ENCODE measurements around the gene CTSW. TPM values are rescaled to one million over a fixed set of nuclear protein-coding genes. Genes with fewer than 3 reads are reported as not detected.

The CTSW gene
- total RNA-seq, 2 experiments from 2014 or later, result 20.6 to 21.6 TPM

DNA sequence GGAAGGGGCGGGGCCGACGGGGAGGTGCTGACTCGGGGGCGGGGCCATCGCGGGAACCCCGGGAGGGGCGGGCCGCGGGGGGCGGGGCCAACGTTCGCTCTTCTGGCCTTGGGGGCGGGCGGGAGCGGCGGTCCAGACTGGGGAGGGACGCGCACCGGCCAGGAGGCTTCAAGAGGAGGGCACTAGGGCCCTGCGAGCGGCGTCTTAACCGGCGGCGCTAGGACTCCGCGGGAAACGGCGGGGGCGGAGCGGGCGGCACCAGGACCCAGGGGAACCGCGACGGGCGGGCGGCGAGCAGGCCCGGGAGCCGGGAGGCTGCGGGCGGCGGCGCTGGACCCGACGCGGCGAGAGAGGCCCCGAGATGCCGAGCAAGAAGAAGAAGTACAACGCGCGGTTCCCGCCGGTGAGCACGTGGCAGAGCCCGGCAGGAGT lies 39.5 kb downstream of the CTSW start, which contains the start of gene DRAP1:
Gene DRAP1, plus strand, starts transcription at position 286 of the 432 bp plus-strand sequence. Its CDS starts 76 bp downstream, at position 362.
- peaks cover 42% of the 10 kb centered on the region for H3K36me3 ChIP-seq (ENCODE audit: insufficient read depth, low read length)
- H3K4me3 ChIP-seq (ENCODE audit: low read length), result peak within 1 kb of the TSS; percentile 100
- ChIA-PET CTCF (interaction anchor here (0.9 to 3.2 kb wide), 4 partner anchors 30 to 59 kb away, joined by 3 to 21 read pairs (median 8); partner anchors contain the start of genes CCDC85B, FIBP and MUS81), POLR2A (interaction anchor here (0.6 to 6.6 kb wide), 11 partner anchors 9 to 349 kb away, joined by 3 to 104 read pairs (median 8); partner anchors contain the start of genes CCDC85B, CFL1, FIBP and FOSL1)
- H3K9me3 ChIP-seq (ENCODE audit: control insufficient read depth in 1 of 2, insufficient read depth in 1 of 2, low read length in 2 of 2), result no peaks in the 10 kb centered on the region
- H3K27me3 Mint-ChIP-seq, result no peaks in the 10 kb centered on the region
- H3K4me1 ChIP-seq (ENCODE audit: insufficient read depth, low read length), result peaks cover 54% of the 10 kb centered on the region
- ATAC-seq (ENCODE audit: poor library complexity), result peak; percentile 88
- H3K9me3 Mint-ChIP-seq, result no peaks in the 10 kb centered on the region
- peak within 1 kb of the TSS; percentile 83 to 86 for H3K27ac ChIP-seq (ENCODE audit: low read depth in 1 of 2, low read length in 2 of 2)
- H3K27me3 ChIP-seq (ENCODE audit: control insufficient read depth in 1 of 2, insufficient read depth in 2 of 2, low read length in 2 of 2), result no peaks in the 10 kb centered on the region
- no peak for TF ChIP-seq CTCF (IDR thresholded peaks at IDR 0.05)
- peak within 1 kb of the TSS; percentile 92 for H3K27ac Mint-ChIP-seq
- peak; percentile 97 to 100 (median 99) for DNase-seq
- peak within 1 kb of the TSS; percentile 94 for H3K4me3 Mint-ChIP-seq
- peaks cover 48% of the 10 kb centered on the region for H3K36me3 Mint-ChIP-seq (ENCODE audit: low read depth)
- H3K4me1 Mint-ChIP-seq (ENCODE audit: low read depth), result peaks cover 47% of the 10 kb centered on the region
- intact Hi-C loops (cut with DNase I, micrococcal nuclease), result loop anchor here (1.0 to 5.0 kb wide), 10 partner anchors 9 to 133 kb away; partner anchors contain the start of genes FIBP (in 2 of the 2), FOSL1 (in 2 of the 2), SART1 (in 2 of the 2) and BANF1 (in 1 of the 2)

GRCh38 chr11:65919573-65920371 lies 40.1 kb downstream of the CTSW start:
- H3K4me1 Mint-ChIP-seq (ENCODE audit: low read depth), result peaks cover 44% of the 10 kb centered on the region
- DNase-seq (peak in 10 of 14 experiments; percentile 33 to 83 (median 56)), ATAC-seq (ENCODE audit: poor library complexity) (peak; percentile 27)
- POLR2A ChIA-PET, result interaction anchor here (1.0 to 6.6 kb wide), 5 partner anchors 8 to 348 kb away, joined by 3 to 104 read pairs (median 6); partner anchors contain the start of genes CCDC85B, FIBP and SART1
- Histone ChIP-seq H3K27ac (ENCODE audit: low read depth in 1 of 2, low read length in 2 of 2) (peak overlapping the region; percentile 59 to 70), H3K27me3 (ENCODE audit: control insufficient read depth in 1 of 2, insufficient read depth in 2 of 2, low read length in 2 of 2) (no peaks in the 10 kb centered on the region), H3K4me1 (ENCODE audit: insufficient read depth, low read length) (peaks cover 54% of the 10 kb centered on the region), H3K36me3 (ENCODE audit: insufficient read depth, low read length) (peaks cover 42% of the 10 kb centered on the region), H3K4me3 (ENCODE audit: low read length) (peak overlapping the region; percentile 84), H3K9me3 (ENCODE audit: control insufficient read depth in 1 of 2, insufficient read depth in 1 of 2, low read length in 2 of 2) (no peaks in the 10 kb centered on the region)
- intact Hi-C loops (cut with DNase I, micrococcal nuclease), result loop anchor here (1.0 to 5.0 kb wide), 10 partner anchors 9 to 133 kb away; partner anchors contain the start of genes FIBP (in 2 of the 2), FOSL1 (in 2 of the 2), SART1 (in 2 of the 2) and BANF1 (in 1 of the 2)
- H3K4me3 Mint-ChIP-seq, result peak overlapping the region; percentile 93
- no peaks in the 10 kb centered on the region for H3K9me3 Mint-ChIP-seq
- H3K27ac Mint-ChIP-seq, result peak overlapping the region; percentile 92
- no peak for TF ChIP-seq CTCF (IDR thresholded peaks at IDR 0.05)
- H3K27me3 Mint-ChIP-seq, result no peaks in the 10 kb centered on the region
- CTCF ChIA-PET, result interaction anchor here (0.9 to 3.2 kb wide), 3 partner anchors 31 to 60 kb away, joined by 3 to 21 read pairs (median 10); partner anchors contain the start of genes CCDC85B, FIBP and MUS81
- H3K36me3 Mint-ChIP-seq (ENCODE audit: low read depth), result peaks cover 48% of the 10 kb centered on the region

DNA sequence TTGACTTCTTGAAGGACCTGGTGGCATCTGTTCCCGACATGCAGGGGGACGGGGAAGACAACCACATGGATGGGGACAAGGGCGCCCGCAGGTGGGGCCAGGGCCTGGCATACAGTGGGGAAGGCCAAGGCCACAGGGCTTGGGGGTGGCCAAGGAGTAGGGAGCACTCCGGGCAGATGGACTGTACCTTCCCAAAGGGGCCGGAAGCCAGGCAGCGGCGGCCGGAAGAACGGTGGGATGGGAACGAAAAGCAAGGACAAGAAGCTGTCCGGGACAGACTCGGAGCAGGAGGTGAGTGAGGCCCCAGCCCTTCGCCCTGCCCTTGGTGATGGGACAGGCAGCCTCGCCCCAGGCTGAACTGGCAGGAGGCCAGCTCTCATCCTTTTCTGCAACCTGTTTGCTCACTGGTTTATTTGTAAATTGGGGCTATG lies 40.8 kb downstream of the CTSW start:
- Histone ChIP-seq H3K36me3 (ENCODE audit: insufficient read depth, low read length) (peaks cover 45% of the 10 kb centered on the region), H3K9me3 (ENCODE audit: control insufficient read depth in 1 of 2, insufficient read depth in 1 of 2, low read length in 2 of 2) (no peaks in the 10 kb centered on the region), H3K4me3 (ENCODE audit: low read length) (peak overlapping the region; percentile 84), H3K4me1 (ENCODE audit: insufficient read depth, low read length) (peaks cover 54% of the 10 kb centered on the region), H3K27ac (ENCODE audit: low read depth in 1 of 2, low read length in 2 of 2) (peak overlapping the region; percentile 59 to 70), H3K27me3 (ENCODE audit: control insufficient read depth in 1 of 2, insufficient read depth in 2 of 2, low read length in 2 of 2) (no peaks in the 10 kb centered on the region)
- H3K4me1 Mint-ChIP-seq (ENCODE audit: low read depth), result peaks cover 37% of the 10 kb centered on the region
- DNase-seq, result no peak
- ChIA-PET POLR2A (interaction anchor here (1.0 to 6.6 kb wide), 5 partner anchors 7 to 347 kb away, joined by 3 to 104 read pairs (median 6); partner anchors contain the start of genes CCDC85B, FIBP and SART1), CTCF (interaction anchor here (0.9 to 3.2 kb wide), 3 partner anchors 32 to 60 kb away, joined by 3 to 21 read pairs (median 10); partner anchors contain the start of genes CCDC85B, FIBP and MUS81)
- no peaks in the 10 kb centered on the region for H3K9me3 Mint-ChIP-seq
- TF ChIP-seq CTCF (IDR thresholded peaks at IDR 0.05), result no peak
- no peaks in the 10 kb centered on the region for H3K27me3 Mint-ChIP-seq
- no peak for ATAC-seq (ENCODE audit: poor library complexity)
- peaks cover 48% of the 10 kb centered on the region for H3K36me3 Mint-ChIP-seq (ENCODE audit: low read depth)
- intact Hi-C loops (cut with DNase I, micrococcal nuclease), result no loop called here
- peak overlapping the region; percentile 92 for H3K27ac Mint-ChIP-seq
- H3K4me3 Mint-ChIP-seq, result peak overlapping the region; percentile 93

Data from CD4-positive, alpha-beta T cell (primary cell).